ENCODE results near the gene RMDN2. TPM values are rescaled to one million over a fixed set of nuclear protein-coding genes. Genes with fewer than 3 reads are reported as not detected.

RMDN2 gene
- total and polyA plus RNA-seq, 2 experiments from 2014 or later = 3.4 to 3.6 TPM

GRCh38 chr2:38013158-38013752, 88.2 kb downstream of the RMDN2 start (continued):
- no peak for TF ChIP-seq ZNF462 (CRISPR knock-in tag; IDR thresholded peaks at IDR 0.05)

- no peaks in the 10 kb centered on the region for H3K27me3 Mint-ChIP-seq (ENCODE audit: insufficient read depth, low read depth, poor library complexity)
- no peak overlapping the region for H3K4me3 Mint-ChIP-seq
- Histone ChIP-seq H3K4me3 (no peak overlapping the region), H3K79me2 (replicated peaks; ENCODE audit: insufficient read depth) (no peaks in the 10 kb centered on the region), H3K36me3 (ENCODE audit: insufficient read depth) (no peaks in the 10 kb centered on the region), H3K27ac (ENCODE audit: low read depth) (no peak overlapping the region), H3K4me1 (ENCODE audit: insufficient read depth) (peaks cover 4% of the 10 kb centered on the region; the same call in 1 of the 2 replicates), H3K4me2 (no peak overlapping the region), H3F3A (replicated peaks; ENCODE audit: low read depth) (no peaks in the 10 kb centered on the region), H3K9me2 (ENCODE audit: insufficient read depth) (no peaks in the 10 kb centered on the region), H4K20me1 (replicated peaks; ENCODE audit: insufficient read depth) (no peaks in the 10 kb centered on the region), H3K27me3 (ENCODE audit: insufficient read depth) (no peaks in the 10 kb centered on the region), H2AFZ (no peak overlapping the region)
- DNase-seq (ENCODE audit: low spot score) (no peak), ATAC-seq (no peak)
- H3K9me3 Mint-ChIP-seq = peaks cover 2% of the 10 kb centered on the region
- H3K27ac Mint-ChIP-seq = no peak overlapping the region
- peaks cover 5% of the 10 kb centered on the region for H3K36me3 Mint-ChIP-seq (ENCODE audit: low read depth)
- peaks cover 6% of the 10 kb centered on the region for H3K4me1 Mint-ChIP-seq
- TF ChIP-seq STAT1 (IDR thresholded peaks at IDR 0.05; ENCODE audit: unreplicated experiment) = no peak
- no peak for TF ChIP-seq ETS1 (IDR thresholded peaks at IDR 0.05)
- no peak for TF ChIP-seq EZH2phosphoT487 (IDR thresholded peaks at IDR 0.05; ENCODE audit: unreplicated experiment)
- no peak for TF ChIP-seq REST (IDR thresholded peaks at IDR 0.05; ENCODE audit: unreplicated experiment)
Measured at GRCh38 chr2:38016219-38016618, 91.1 kb downstream of the RMDN2 start.

All from GM23338 (cell line).